Activated naive CD8-positive, alpha-beta T cell treated with anti-CD3 and anti-CD28 coated beads for 36 hours (primary cell): Measurements from ENCODE around the gene TIMM8A. TPM values are rescaled to one million over a fixed set of nuclear protein-coding genes. Genes with fewer than 3 reads are reported as not detected.
"Not testable (repeated sequence)": the region's sequence is repeated elsewhere in the genome, so short reads cannot be mapped to it uniquely, and the experiment has no call there.

Experiments
- DNase-seq: peaks from one replicate; pipeline ENCODE4 v3.0.0; 2021
- H3K27ac Mint-ChIP-seq: one replicate; pipeline ENCODE4 v1.8.0; 2022; ENCODE audit warnings: mild to moderate bottlenecking, moderate library complexity, mixed read lengths
- H3K27me3 Mint-ChIP-seq: one replicate; pipeline ENCODE4 v1.8.0; 2022; ENCODE audit warnings: mild to moderate bottlenecking, mixed read lengths
- H3K36me3 Mint-ChIP-seq: one replicate; pipeline ENCODE4 v1.8.0; 2021; ENCODE audit warnings: mild to moderate bottlenecking, mixed read lengths
- H3K4me1 Mint-ChIP-seq: one replicate; pipeline ENCODE4 v1.8.0; 2021; ENCODE audit warnings: mixed read lengths
- H3K4me3 Mint-ChIP-seq: one replicate; pipeline ENCODE4 v1.8.0; 2022; ENCODE audit warnings: mild to moderate bottlenecking, moderate library complexity, mixed read lengths
- H3K9me3 Mint-ChIP-seq: one replicate; pipeline ENCODE4 v1.8.0; 2022; ENCODE audit warnings: mixed read lengths
- total RNA-seq, 2 experiments: library from RNA; stranded (reverse); gene quantifications; one replicate each; pipeline ENCODE4 v1.2.3, GENCODE V29; 2021

TIMM8A gene
- total RNA-seq, 2 experiments from 2014 or later = 36.0 to 39.8 TPM

DNA sequence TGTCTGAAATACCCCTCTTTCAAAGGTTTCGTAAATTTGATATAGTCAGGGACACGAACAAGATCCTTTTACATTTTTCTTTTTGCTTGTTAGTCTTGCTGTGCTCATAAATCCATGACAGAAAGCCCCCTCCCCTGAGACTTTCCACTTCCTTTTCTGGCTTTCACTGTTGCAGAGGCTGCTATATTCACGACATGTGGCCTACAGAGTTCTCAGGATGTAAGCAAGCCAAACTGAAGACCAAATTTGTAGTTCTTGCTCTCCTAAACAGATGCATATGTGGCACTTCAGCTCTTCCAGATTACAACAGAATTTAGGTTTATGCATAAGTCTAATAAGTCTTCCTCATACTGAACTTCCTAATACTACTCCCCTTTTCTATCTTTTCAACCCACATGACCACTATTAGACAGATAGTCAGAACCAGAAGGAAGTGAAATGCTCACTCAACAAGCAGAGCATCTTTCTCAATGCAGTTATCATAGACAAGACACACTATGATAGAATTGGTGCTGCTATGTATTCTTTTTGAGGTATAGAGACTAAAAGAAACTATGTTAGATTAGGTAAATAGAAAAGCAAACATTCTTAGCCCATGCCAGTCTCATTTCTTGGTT is 22.5 kb upstream of the TIMM8A start:
- Mint-ChIP-seq H3K4me3 (no peak overlapping the region), H3K27me3 (no peaks in the 10 kb centered on the region), H3K4me1 (no peaks in the 10 kb centered on the region), H3K36me3 (no peaks in the 10 kb centered on the region), H3K9me3 (no peaks in the 10 kb centered on the region), H3K27ac (no peak overlapping the region)
- DNase-seq = no peak

DNA sequence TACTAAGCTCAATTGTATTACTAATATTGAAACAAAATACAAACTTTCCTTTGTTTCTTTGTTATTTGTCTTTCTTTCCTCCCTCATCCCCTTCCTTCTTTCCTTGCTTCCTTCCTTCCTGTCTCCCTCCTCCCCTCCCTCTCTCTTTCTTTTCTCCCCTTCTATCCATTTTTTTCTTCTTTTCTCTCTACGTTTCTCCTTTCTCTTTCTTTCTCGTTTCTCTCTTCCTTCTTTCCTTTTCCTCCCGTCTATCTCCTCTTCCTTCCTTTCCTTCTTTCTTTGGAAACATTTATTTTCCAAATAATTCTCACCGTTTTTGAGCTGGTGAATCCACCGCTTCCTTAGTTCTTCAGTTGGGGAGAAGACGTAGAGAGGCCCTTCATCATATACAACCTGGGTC is 21.1 kb upstream of the TIMM8A start:
- no peak for DNase-seq
- Mint-ChIP-seq H3K4me3 (no peak overlapping the region), H3K9me3 (no peaks in the 10 kb centered on the region), H3K4me1 (no peaks in the 10 kb centered on the region), H3K36me3 (no peaks in the 10 kb centered on the region), H3K27me3 (no peaks in the 10 kb centered on the region), H3K27ac (no peak overlapping the region)

DNA sequence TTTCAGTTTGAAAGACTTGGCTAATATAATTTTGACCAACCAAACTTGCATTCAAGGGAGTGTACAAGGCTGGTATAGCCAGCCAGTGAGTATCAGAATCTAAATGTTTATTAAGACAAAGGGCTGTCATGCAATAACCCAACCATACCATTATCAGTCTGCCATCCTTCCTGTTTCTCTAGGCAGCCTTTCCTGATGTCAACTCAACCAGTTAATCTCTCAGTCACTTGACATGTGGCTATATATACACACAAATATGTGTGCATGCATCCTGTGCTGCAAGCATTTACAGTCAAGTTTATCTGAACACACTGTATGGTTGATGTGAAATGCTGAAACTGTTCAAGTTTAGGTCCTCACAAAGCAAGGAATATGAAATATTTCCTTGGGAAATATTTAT is 20.3 kb upstream of the TIMM8A start:
- Mint-ChIP-seq H3K27me3 (no peaks in the 10 kb centered on the region), H3K27ac (no peak overlapping the region), H3K4me3 (no peak overlapping the region), H3K36me3 (no peaks in the 10 kb centered on the region), H3K9me3 (no peaks in the 10 kb centered on the region), H3K4me1 (no peaks in the 10 kb centered on the region)
- no peak for DNase-seq

DNA sequence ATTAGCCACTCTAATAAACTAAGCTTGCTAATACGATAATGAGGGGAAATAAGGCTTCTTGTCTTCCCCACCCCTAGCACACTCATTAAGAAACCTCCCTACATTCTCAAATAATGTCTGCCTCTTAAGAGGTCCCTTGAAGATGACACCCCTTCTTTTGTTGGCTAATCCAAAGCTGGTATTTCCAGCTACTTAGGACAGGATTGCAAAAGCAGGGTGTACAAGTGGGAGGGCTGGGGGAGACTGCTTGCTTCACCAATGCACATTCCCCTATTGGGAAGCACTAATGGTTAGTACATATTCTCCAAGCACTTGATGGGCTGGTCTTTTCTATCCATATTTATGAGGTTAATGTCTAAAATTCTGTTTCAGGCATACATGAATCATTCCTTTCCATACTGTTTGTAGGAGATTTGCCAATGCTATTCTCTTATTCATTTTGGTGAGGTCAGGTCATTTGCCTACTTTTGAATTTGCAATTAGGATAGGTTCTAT is 16.8 kb upstream of the TIMM8A start:
- no peaks in the 10 kb centered on the region for H3K9me3 Mint-ChIP-seq
- no peak for DNase-seq
- H3K36me3 Mint-ChIP-seq = no peaks in the 10 kb centered on the region
- no peaks in the 10 kb centered on the region for H3K4me1 Mint-ChIP-seq
- H3K27me3 Mint-ChIP-seq = no peaks in the 10 kb centered on the region
- no peak overlapping the region for H3K27ac Mint-ChIP-seq
- H3K4me3 Mint-ChIP-seq = no peak overlapping the region

DNA sequence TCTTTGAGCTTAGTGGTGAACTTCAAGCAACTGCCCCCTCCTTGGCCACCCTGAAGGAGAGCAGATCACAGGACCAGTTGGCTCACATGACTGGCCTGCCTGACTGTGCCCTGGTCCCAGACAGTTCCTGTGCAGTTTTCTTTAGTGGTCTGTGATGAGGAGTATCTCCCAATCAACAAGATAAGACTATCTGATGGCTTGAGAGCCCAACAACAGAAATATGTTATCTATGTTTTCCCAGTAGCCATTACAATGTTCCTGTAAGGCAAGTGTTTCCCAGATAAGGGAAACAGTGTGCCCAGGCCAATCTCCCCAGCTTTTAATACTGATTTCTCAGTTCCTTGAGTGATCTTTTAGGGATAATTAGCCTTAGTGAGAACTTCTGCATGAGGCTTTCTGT is 14.2 kb upstream of the TIMM8A start:
- Mint-ChIP-seq H3K4me1 (peaks cover 3% of the 10 kb centered on the region), H3K4me3 (no peak overlapping the region), H3K9me3 (no peaks in the 10 kb centered on the region), H3K27ac (no peak overlapping the region), H3K36me3 (no peaks in the 10 kb centered on the region), H3K27me3 (no peaks in the 10 kb centered on the region)
- no peak for DNase-seq

DNA sequence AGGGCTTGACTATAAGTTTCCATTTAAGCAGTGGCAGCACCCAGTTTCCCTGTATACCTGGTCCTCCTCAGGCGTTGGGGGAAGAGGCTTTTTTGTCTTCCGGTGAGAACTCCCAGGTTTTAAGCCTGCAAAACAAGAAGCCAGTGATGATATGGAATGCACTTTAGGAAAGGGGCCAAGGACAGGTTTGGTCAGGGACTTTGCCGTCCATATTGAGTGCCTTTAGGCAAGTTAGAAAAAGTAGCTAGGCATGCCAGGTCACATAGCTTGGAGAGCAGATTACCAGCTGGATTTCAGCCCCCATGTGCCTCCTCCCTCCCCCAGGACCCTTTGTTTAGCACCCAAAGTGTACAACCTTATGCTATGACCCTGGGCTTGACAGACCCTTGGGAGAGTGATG is 13.6 kb upstream of the TIMM8A start:
- H3K27ac Mint-ChIP-seq = no peak overlapping the region
- no peaks in the 10 kb centered on the region for H3K9me3 Mint-ChIP-seq
- no peak overlapping the region for H3K4me3 Mint-ChIP-seq
- H3K27me3 Mint-ChIP-seq = peaks cover 2% of the 10 kb centered on the region
- DNase-seq = no peak
- H3K36me3 Mint-ChIP-seq = no peaks in the 10 kb centered on the region
- peaks cover 3% of the 10 kb centered on the region for H3K4me1 Mint-ChIP-seq

DNA sequence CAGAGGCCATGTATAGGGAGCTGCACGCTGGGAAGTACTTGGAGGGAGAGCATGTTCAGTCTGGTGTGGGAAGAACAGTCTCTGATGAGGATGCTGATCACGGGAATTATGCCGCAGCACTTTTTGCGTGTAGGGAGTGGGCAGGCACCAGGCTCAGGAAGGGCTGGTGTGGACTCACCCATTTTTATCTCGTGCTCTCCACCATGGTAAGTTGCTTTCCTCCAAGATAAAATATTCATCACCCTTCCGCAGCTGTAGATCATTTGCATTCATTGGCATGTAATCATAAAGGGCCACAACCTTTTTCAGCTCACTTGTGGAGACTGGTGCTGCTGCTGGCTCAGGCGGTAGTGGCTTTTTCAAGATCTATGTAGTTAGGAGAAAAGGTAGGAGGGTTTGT is 11.8 kb upstream of the TIMM8A start:
- peaks cover 3% of the 10 kb centered on the region for H3K27me3 Mint-ChIP-seq

DNA sequence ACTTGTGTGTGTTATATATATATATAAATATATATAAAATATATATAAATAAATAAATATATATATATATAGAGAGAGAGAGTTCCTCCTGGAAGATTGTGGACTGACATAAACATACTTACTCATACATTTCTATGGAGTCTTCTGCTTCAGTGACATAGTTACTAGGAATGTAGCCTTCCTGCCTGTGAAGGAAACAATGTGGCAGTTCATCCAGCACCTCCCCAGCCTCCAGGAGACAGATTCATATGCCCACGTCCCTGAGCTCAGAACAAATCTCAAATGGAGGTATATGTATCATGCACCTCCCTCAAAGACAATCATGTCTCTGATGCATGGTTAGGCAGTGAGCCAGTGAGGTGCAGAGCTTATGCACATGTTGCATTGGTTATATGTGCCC is 11.4 kb upstream of the TIMM8A start:
- Mint-ChIP-seq H3K27ac (no peak overlapping the region), H3K27me3 (peaks cover 3% of the 10 kb centered on the region), H3K4me3 (no peak overlapping the region), H3K36me3 (no peaks in the 10 kb centered on the region), H3K4me1 (peaks cover 3% of the 10 kb centered on the region), H3K9me3 (no peaks in the 10 kb centered on the region)
- no peak for DNase-seq

More for the DNA sequence above, 11.8 kb upstream of the TIMM8A start:
- Mint-ChIP-seq H3K4me3 (no peak overlapping the region), H3K9me3 (no peaks in the 10 kb centered on the region), H3K36me3 (no peaks in the 10 kb centered on the region), H3K27ac (no peak overlapping the region), H3K4me1 (peaks cover 3% of the 10 kb centered on the region)
- DNase-seq = no peak

DNA sequence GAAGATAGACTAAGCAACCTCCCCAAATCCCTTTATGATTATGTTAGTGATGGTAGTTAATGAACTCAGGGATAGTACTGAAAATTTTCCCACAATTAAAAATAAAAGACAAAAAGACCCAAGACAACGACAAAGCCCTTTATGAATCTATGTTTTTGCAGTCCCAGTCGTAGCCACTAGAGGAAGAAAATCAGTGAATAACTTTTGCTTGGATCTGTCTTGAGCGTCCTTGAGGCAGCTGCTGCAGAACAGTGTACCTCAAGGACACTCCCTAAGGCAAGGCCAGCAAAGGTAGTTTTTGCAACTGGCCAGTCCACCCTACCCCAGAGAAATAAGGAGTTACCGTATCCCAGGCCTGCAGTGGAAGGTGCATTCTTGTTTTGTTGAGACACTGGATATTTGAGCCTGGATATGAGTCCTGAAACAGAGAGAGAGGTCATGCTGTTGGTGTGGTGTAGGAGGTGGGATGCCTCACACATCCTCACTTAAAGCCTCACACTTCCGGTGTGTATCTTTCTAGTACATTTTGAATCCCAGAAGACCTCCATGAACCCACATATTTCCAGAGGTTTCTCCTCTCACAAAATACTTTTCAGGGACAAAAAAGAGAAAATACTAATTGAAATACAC is 8.7 kb upstream of the TIMM8A start:
- H3K4me1 Mint-ChIP-seq = peaks cover 3% of the 10 kb centered on the region
- H3K27me3 Mint-ChIP-seq = peaks cover 3% of the 10 kb centered on the region
- DNase-seq = no peak
- H3K36me3 Mint-ChIP-seq = no peaks in the 10 kb centered on the region
- H3K9me3 Mint-ChIP-seq = no peaks in the 10 kb centered on the region
- no peak overlapping the region for H3K27ac Mint-ChIP-seq
- no peak overlapping the region for H3K4me3 Mint-ChIP-seq

DNA sequence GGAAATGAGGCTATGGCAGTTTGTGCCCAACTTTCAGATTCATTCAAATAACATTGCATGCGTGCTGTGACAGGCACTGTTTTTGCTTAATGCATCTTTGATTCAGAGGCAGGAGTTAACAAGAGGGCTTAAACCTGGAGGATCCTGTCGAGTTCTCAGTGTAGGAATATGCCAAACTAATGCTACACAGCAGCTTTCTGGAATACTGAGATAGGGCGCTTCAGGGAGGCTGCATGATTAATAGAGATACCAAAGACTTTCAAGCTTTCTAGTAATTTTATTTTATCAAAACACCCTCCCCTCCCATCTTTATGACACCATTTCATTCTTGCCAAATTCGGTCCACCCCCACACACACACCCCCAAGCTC is 636 bp upstream of the TIMM8A start:
- Mint-ChIP-seq H3K4me1 (peaks cover 5% of the 10 kb centered on the region), H3K27ac (peak overlapping the region; percentile 93), H3K36me3 (peaks cover 18% of the 10 kb centered on the region), H3K4me3 (peak overlapping the region; percentile 90), H3K27me3 (no peaks in the 10 kb centered on the region), H3K9me3 (no peaks in the 10 kb centered on the region)
- no peak for DNase-seq

DNA sequence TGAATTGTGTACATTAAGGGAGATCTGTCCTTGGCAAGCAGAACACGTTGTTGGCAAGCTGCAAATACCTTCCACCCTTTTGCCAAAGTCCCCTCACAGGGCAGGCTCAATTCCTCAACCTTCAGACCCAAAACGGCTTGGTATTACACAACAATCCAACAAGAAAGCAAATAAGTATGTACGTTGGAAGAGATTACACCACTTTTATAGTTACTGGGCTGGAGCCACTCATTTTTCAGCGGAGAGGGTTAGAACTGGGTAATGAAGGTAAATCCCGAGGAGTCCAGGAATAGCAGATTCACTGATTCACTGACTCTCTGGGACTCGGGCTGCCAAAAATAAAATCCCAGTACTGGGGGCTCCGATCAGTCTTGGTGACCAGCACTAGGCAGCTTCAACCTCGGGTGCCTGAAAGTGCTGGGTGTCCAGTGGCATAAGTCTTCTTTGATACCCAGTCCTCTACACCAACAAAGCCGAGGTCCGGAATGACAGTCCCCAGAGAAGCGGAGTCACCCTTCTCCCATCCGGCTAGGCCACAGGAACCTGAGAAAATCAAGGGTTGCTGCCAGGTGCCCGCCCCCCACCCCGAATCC is 587 bp downstream of the TIMM8A start:
- no peak for DNase-seq
- Mint-ChIP-seq H3K36me3 (peaks cover 21% of the 10 kb centered on the region), H3K4me1 (peaks cover 6% of the 10 kb centered on the region), H3K27ac (peak overlapping the region; percentile 93), H3K9me3 (no peaks in the 10 kb centered on the region), H3K27me3 (no peaks in the 10 kb centered on the region), H3K4me3 (peak overlapping the region; percentile 90)

DNA sequence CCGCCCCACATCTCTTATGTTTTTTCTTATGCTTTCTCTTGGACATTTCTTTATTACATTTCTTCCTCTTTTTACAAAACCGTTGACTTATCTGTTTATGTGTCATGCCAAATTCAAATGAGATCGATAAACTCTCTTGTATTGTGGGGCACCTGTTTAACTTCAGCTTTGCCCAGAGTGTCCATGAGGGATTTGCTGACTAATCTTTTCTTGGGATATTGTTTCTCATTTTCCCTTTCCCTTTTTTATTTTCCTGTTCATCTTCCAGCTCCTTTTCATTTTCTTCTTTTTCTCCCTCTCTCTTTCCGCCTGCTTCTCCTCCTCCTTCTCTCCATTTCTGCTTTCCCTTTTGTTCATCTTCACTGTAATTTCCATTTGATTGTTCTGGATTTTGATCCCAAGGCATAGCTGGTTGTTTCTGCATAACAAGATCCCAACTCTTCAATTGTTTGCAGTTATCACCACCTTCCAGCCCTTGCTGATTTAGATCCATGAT is 10.7 kb downstream of the TIMM8A start:
- no peak for DNase-seq
- Mint-ChIP-seq H3K27ac (no peak overlapping the region), H3K4me3 (no peak overlapping the region), H3K27me3 (no peaks in the 10 kb centered on the region), H3K36me3 (peaks cover 13% of the 10 kb centered on the region), H3K4me1 (peaks cover 4% of the 10 kb centered on the region), H3K9me3 (peaks cover 4% of the 10 kb centered on the region)

DNA sequence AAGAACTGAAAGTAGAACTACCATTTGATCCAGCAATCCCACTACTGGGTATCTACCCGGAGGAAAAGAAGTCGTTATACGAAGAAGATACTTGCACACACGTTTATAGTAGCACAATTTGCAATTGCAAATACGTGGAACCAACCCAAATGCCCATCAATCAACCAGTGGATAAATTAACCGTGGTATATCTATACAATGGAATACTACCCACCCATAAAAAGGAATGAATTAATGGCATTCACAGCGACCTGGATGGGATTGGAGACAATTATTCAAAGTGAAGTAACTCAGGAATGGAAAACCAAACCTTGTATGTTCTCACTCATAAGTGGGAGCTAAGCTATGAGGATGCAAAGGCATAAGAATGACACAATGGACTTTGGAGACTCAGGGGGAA is 14.2 kb downstream of the TIMM8A start:
- not testable (repeated sequence) for H3K4me3 Mint-ChIP-seq, DNase-seq, H3K4me1 Mint-ChIP-seq, H3K36me3 Mint-ChIP-seq, H3K27me3 Mint-ChIP-seq, H3K27ac Mint-ChIP-seq, H3K9me3 Mint-ChIP-seq

DNA sequence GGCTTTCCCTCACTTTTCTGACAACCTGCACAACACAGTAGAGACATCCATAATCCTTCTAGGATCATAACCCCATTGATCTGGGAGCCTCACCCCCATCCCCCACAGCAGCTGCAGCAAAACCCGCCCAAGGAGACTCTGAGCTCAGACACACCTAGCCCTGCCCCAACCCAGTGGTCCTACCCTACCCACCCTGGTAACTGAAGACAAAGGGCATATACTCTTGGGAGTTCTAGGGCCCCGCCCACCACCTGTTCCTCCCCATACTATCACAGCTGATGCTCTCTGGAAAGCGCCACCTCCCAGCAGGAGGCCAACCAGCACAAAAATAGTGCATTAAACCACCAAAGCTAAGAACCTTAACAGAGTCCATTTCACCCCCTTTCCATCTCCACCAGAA is 21.9 kb downstream of the TIMM8A start:
- not testable (repeated sequence) for DNase-seq, H3K27me3 Mint-ChIP-seq, H3K27ac Mint-ChIP-seq, H3K36me3 Mint-ChIP-seq, H3K9me3 Mint-ChIP-seq, H3K4me1 Mint-ChIP-seq, H3K4me3 Mint-ChIP-seq

DNA sequence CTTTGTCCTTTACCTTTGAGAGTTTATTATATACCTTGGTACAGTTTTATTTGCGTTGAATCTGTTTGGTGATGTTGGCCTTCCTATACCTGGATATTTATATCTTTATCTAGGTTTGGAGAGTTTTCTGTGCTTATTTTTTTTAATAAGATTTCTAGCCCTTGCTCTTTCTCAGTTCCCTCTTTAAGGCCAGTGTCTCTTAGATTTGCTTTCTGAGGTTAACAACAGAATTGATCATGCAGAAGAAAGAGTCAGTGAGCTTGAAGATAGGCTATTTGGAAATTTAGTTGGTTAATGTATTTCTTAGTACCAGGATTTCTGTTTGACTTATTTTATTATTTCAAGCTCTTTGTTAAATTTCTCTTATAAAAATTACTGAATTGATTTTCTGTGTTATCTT is 44.8 kb downstream of the TIMM8A start:
- Mint-ChIP-seq H3K36me3 (no peaks in the 10 kb centered on the region), H3K4me3 (no peak overlapping the region), H3K9me3 (no peaks in the 10 kb centered on the region), H3K4me1 (no peaks in the 10 kb centered on the region), H3K27me3 (no peaks in the 10 kb centered on the region), H3K27ac (no peak overlapping the region)
- no peak for DNase-seq
